ENCODE measurements around the gene ERC2. TPM values are rescaled to one million over a fixed set of nuclear protein-coding genes. Genes with fewer than 3 reads are reported as not detected.

ERC2 gene
- total RNA-seq, 1 donor from 2014 or later: 1.5 TPM

DNA sequence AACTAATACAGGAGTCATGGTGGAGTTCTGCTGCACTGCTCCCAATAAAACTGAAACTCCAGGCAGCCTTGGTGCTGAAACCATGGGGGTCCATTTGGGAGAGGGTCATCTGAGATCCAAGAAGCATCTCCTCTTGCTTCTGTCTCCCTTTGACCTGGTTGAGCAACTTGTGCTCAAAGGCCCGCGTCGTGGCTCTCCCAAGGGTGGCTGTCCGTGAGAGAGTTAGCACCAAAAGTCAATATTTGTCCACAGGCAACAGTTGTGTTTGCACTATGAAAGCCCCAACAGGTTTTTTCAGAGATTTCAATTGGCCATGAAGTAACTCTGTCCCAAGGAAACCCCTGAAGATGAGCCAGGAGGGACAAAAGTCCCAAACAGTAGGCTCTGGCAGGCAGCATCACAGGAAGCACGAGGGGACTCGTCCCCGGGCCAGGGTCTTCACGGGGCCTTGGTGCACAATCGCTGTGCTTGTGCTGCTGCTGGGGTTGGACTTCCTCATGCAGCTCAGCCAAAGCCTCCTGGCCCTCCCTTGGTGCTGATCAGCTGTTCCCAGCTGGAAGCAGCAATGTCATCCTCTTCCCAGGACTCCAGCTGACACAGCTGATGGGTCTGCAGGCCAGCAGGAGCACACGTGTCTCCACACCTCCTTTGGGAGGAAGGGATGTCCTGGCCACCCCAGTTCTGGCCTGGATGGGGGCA, 941.8 kb downstream of the ERC2 start:
- Histone ChIP-seq H3K9me3 (no peaks in the 10 kb centered on the region), H3K4me3 (no peak overlapping the region), H3K36me3 (no peaks in the 10 kb centered on the region), H3K4me1 (no peaks in the 10 kb centered on the region), H3K27ac (no peak overlapping the region), H3K27me3 (ENCODE audit: low read depth) (no peaks in the 10 kb centered on the region)
- DNase-seq: no peak
- TF ChIP-seq, protein P1, sequence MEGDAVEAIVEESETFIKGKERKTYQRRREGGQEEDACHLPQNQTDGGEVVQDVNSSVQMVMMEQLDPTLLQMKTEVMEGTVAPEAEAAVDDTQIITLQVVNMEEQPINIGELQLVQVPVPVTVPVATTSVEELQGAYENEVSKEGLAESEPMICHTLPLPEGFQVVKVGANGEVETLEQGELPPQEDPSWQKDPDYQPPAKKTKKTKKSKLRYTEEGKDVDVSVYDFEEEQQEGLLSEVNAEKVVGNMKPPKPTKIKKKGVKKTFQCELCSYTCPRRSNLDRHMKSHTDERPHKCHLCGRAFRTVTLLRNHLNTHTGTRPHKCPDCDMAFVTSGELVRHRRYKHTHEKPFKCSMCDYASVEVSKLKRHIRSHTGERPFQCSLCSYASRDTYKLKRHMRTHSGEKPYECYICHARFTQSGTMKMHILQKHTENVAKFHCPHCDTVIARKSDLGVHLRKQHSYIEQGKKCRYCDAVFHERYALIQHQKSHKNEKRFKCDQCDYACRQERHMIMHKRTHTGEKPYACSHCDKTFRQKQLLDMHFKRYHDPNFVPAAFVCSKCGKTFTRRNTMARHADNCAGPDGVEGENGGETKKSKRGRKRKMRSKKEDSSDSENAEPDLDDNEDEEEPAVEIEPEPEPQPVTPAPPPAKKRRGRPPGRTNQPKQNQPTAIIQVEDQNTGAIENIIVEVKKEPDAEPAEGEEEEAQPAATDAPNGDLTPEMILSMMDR (IDR thresholded peaks at IDR 0.05): no peak
- intact Hi-C loops (cut with DNase I): no loop called here
- ATAC-seq: peak in 1 of 2 donors; percentile 37

DNA sequence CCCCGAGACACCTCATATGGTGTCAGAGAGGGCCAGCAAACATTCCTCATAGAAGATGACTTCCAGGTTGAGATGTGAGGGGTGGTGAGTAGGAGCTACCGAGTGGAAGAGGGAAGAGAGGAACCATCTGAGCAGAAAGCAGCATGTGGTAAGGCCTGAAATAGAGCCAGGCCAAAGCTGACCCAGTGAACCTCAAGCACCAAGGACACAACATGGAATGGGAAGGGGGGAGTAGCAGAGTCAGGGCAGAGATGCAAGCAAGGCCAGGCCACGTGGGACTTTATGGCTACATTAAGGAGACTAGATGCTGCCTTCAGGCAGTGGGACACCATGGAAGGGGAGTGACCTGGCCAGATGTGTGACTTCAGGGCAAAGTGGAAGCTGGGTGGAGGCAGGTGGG, 942.8 kb downstream of the ERC2 start:
- no peak for ATAC-seq
- intact Hi-C loops (cut with DNase I): no loop called here

DNA sequence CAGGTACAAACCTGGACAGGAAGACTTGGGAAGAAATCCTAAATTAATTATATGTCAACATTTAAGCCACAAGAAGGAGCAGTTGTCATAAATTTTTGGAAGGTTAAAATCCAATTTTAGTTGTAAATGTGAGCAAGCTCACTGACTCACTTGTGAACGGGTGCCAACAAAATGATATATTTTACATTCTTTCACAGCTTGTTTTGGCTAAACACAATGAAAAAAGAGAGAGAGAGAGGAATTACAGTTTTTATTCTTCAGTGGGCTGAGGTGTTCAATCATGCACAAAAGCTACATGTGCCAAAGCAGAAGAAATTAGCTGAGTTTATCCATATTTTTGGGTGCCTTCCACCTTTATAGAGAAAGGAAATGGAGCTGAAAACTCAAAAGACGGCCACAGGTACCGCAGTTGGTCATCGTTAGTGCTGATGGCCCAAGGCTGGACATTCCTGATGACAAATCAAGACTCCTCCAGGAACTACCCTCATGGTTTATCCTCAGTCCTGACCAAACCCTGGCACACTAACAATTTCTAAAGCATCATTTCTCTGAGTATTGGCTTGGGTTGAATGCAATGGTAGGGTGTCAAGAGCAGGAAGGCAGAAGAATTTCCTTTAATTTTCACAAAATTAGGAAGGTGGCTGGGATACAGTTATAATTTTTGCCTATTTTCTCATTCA, 943.6 kb downstream of the ERC2 start:
- H3K27ac ChIP-seq: no peak overlapping the region
- no peaks in the 10 kb centered on the region for H3K27me3 ChIP-seq (ENCODE audit: low read depth)
- ATAC-seq (no peak), DNase-seq (no peak)
- no peaks in the 10 kb centered on the region for H3K4me1 ChIP-seq
- H3K9me3 ChIP-seq: no peaks in the 10 kb centered on the region
- intact Hi-C loops (cut with DNase I): no loop called here
- TF ChIP-seq, protein P1 (IDR thresholded peaks at IDR 0.05): no peak
- no peaks in the 10 kb centered on the region for H3K36me3 ChIP-seq
- H3K4me3 ChIP-seq: no peak overlapping the region

More for the DNA sequence above, 942.8 kb downstream of the ERC2 start:
- Histone ChIP-seq H3K4me1 (no peaks in the 10 kb centered on the region), H3K4me3 (no peak overlapping the region), H3K9me3 (no peaks in the 10 kb centered on the region), H3K27ac (no peak overlapping the region), H3K27me3 (ENCODE audit: low read depth) (no peaks in the 10 kb centered on the region), H3K36me3 (no peaks in the 10 kb centered on the region)
- no peak for DNase-seq
- TF ChIP-seq, protein P1 (IDR thresholded peaks at IDR 0.05): no peak

DNA sequence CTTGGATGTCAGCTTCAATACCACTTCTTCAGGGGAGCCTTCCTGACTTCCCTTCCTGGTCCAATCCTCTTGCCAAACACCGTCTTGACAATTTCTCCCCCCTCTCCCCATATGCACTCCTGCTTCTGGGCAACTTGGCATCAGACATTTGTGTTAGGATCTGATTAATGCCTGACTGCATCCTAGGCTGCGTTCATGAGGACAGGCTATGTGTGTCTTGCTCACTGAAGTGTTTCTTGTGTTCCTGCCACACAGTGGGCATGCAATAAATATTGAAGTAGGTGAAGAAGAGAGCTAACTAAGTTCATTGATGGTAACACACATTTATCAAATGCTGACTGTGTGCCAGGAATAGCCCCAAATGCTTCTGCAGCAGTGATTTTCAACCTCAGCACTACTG, 944.8 kb downstream of the ERC2 start:
- no peaks in the 10 kb centered on the region for H3K27me3 ChIP-seq (ENCODE audit: low read depth)
- H3K36me3 ChIP-seq: no peaks in the 10 kb centered on the region
- TF ChIP-seq, protein P1 (IDR thresholded peaks at IDR 0.05): no peak
- intact Hi-C loops (cut with DNase I): no loop called here
- H3K4me1 ChIP-seq: no peaks in the 10 kb centered on the region
- DNase-seq (no peak), ATAC-seq (no peak)
- H3K9me3 ChIP-seq: no peaks in the 10 kb centered on the region
- no peak overlapping the region for H3K4me3 ChIP-seq
- no peak overlapping the region for H3K27ac ChIP-seq

DNA sequence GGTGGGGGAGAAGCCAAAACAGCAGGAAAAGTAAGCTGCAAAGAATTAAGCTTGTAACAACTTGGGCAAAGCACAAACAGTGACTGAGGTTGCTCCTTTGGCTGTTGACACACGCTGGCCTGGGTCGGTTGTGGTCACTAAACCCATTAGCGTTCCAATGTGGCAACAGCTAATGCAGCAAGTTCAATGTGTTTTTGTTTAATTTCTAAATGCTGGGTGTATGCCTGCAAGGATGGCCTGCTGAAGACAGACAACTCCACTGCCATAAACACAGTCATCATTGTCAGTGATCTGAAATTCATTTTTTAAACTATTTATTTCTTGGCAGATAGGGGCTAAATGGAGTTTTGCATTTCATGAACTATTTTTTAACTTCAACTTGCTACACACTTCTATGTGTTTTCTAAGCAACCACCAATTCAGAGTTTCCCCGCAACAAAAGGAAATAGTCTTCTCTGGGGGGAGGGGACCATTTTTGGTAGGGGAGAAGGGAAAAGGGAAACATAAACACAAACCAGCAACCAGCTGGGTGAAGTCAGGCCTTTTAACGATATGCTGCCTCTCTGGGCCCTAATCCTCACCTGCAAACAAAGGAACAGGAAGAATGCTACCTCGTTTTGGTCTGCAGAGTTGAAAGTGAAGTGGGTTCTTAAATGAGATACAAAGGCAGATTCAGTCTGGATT, 946.4 kb downstream of the ERC2 start:
- Histone ChIP-seq H3K9me3 (no peaks in the 10 kb centered on the region), H3K4me3 (no peak overlapping the region), H3K4me1 (no peaks in the 10 kb centered on the region), H3K27ac (no peak overlapping the region), H3K36me3 (no peaks in the 10 kb centered on the region), H3K27me3 (ENCODE audit: low read depth) (no peaks in the 10 kb centered on the region)
- intact Hi-C loops (cut with DNase I): no loop called here
- no peak for DNase-seq
- TF ChIP-seq, protein P1 (IDR thresholded peaks at IDR 0.05): no peak
- ATAC-seq: no peak

All from lower lobe of right lung (tissue), 2 donors.